HG03139 (cell line): ENCODE measurements around the gene LGI4.
"Not testable (repeated sequence)": the region's sequence is repeated elsewhere in the genome, so short reads cannot be mapped to it uniquely, and the experiment has no call there.

Experiments used
- ATAC-seq: cut with Tn5 transposase; IDR thresholded peaks from one replicate; pipeline ENCODE4 v1.9.1; 2021; ENCODE audit not compliant: unreplicated experiment

Gene LGI4

GRCh38 chr19:35161434-35161743, 26.5 kb upstream of the LGI4 start:
- ATAC-seq: no peak

- no peak for ATAC-seq
Observed at GRCh38 chr19:35160629-35161433, 26.0 kb upstream of the LGI4 start.

GRCh38 chr19:35159606-35160005, 24.7 kb upstream of the LGI4 start:
- no peak for ATAC-seq

GRCh38 chr19:35157431-35157830, 22.6 kb upstream of the LGI4 start:
- ATAC-seq: no peak

GRCh38 chr19:35156673-35157014, 21.8 kb upstream of the LGI4 start:
- no peak for ATAC-seq

GRCh38 chr19:35155981-35156672, 21.3 kb upstream of the LGI4 start:
- no peak for ATAC-seq

- ATAC-seq: no peak
Observed at GRCh38 chr19:35155441-35155840, 20.6 kb upstream of the LGI4 start.

- no peak for ATAC-seq
Observed at GRCh38 chr19:35154525-35155406, 19.9 kb upstream of the LGI4 start, which contains the start of gene FXYD5. Gene FXYD5, plus strand, starts transcription at chr19:35154735. Its CDS starts 816 bp downstream, at chr19:35155551.

GRCh38 chr19:35153701-35154524, 19.1 kb upstream of the LGI4 start:
- ATAC-seq: no peak

- ATAC-seq: not testable (repeated sequence)
Observed at GRCh38 chr19:35153129-35153522, 18.3 kb upstream of the LGI4 start.

- ATAC-seq: no peak
Observed at GRCh38 chr19:35151273-35152065, 16.6 kb upstream of the LGI4 start.

- no peak for ATAC-seq
Observed at GRCh38 chr19:35150445-35150844, 15.6 kb upstream of the LGI4 start.

GRCh38 chr19:35149463-35149862, 14.6 kb upstream of the LGI4 start:
- ATAC-seq: no peak

- ATAC-seq: no peak
Observed at GRCh38 chr19:35146746-35147459, 12.0 kb upstream of the LGI4 start.

GRCh38 chr19:35144600-35145436, 10.0 kb upstream of the LGI4 start:
- no peak for ATAC-seq

- ATAC-seq: no peak
Observed at GRCh38 chr19:35144259-35144599, 9.4 kb upstream of the LGI4 start.

GRCh38 chr19:35143818-35144217, 9.0 kb upstream of the LGI4 start:
- ATAC-seq: no peak

GRCh38 chr19:35143231-35143715, 8.4 kb upstream of the LGI4 start, which contains the start of gene FXYD7:
Gene FXYD7, plus strand, starts transcription at chr19:35143255. Its CDS starts 79 bp downstream, at chr19:35143334.
- ATAC-seq: no peak
